Measurements from ENCODE around the gene JAK3.
"Not testable (repeated sequence)": the region's sequence is repeated elsewhere in the genome, so short reads cannot be mapped to it uniquely, and the experiment has no call there.

The JAK3 gene

GRCh38 chr19:17847538-17848366 lies at the start of gene JAK3:
Gene JAK3, minus strand, starts transcription at chr19:17847982. Its CDS starts 3,565 bp downstream, at chr19:17844417.
- DNase-seq (ENCODE audit: low read depth in 3 of 3) = peak; percentile 82 to 87 (median 85)

GRCh38 chr19:17893766-17894165 lies 46.0 kb upstream of the JAK3 start:
- no peak for DNase-seq (ENCODE audit: low read depth in 3 of 3)

DNA sequence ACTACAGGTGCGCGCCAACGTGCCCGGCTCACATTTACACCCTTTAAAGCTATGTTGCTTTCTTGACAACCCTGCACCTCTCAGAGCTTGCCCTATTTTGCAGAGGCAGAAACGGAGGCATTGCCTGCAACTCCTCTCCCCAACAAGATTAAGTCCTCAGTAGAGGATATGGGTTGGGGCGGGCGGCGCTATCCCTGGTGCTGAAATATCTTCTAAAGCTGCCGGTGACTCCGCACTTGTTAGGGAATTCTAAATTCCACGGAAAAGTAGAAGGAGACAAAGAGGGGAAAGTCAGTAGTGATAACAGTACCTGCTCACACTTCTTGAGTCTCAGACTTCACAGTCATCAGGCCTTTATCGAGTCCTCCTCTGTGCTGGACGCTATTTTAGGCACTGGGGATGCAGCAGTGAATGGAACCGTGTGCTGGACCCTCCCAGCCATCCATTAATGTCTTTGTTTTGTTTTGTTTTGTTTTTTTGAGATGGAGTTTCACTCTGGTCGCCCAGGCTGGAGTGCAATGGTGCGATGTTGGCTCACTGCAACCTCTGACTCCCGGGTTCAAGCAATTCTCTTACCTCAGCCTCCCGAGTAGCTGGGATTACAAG lies 41.9 kb upstream of the JAK3 start:
- DNase-seq (ENCODE audit: low read depth in 3 of 3) = no peak

DNA sequence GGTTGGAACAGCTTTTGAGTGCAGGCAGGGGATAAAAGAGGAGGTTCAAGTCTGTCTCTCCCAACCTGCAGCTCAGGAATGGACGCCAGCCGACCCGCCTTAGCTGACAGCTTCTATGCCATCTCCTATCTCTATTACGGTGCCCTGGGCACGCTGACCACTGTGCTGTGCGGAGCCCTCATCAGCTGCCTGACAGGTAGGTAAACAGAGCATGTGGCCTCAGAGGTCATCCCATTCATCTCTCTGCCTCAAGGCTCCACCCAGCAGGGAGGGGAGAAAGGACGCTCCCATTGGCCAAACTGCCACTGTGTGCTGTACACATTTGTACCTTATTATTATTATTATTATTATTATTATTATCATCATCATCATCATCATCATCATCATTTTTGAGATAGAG lies 40.5 kb upstream of the JAK3 start:
- DNase-seq (ENCODE audit: low read depth in 3 of 3) = no peak

- DNase-seq (ENCODE audit: low read depth in 3 of 3) = not testable (repeated sequence)
These were observed 39.4 kb upstream of the JAK3 start for GRCh38 chr19:17887221-17887620.

DNA sequence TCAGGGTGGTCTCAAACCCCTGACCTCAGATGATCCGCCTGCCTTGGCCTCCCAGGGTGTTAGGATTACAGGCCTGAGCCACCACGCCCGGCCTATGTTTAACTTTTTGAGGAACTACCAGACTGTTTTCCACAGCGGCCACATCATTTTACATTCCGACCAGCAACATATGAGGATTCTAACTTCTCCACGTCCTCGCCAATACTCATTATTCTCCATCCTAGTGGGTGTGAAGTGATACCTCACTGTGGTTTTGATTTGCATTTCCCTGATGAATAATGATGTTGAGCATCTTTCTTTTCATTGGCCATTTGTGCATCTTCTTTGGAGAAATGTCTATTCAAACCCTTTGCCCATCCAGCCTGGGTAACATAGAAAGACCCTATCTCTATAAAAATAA lies 38.7 kb upstream of the JAK3 start:
- no peak for DNase-seq (ENCODE audit: low read depth in 3 of 3)

- no peak for DNase-seq (ENCODE audit: low read depth in 3 of 3)
These were observed 36.0 kb upstream of the JAK3 start for GRCh38 chr19:17883627-17884410.

- no peak for DNase-seq (ENCODE audit: low read depth in 3 of 3)
These were observed 33.9 kb upstream of the JAK3 start for GRCh38 chr19:17881701-17882100.

- no peak for DNase-seq (ENCODE audit: low read depth in 3 of 3)
These were observed 31.7 kb upstream of the JAK3 start for GRCh38 chr19:17879466-17879865.

DNA sequence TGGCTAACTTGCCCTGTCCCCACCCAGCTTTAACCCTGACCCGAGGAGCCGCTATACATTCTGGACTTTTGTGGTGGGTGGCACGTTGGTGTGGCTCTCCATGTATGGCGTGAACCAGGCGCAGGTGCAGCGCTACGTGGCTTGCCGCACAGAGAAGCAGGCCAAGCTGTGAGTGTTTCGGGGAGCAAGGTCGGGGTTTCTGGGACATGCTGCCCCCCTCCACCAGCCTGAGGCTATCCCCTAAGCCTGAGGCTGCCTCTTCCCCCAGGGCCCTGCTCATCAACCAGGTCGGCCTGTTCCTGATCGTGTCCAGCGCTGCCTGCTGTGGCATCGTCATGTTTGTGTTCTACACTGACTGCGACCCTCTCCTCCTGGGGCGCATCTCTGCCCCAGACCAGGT lies 29.9 kb upstream of the JAK3 start:
- no peak for DNase-seq (ENCODE audit: low read depth in 3 of 3)

GRCh38 chr19:17874758-17875135 lies 27.0 kb upstream of the JAK3 start:
- no peak for DNase-seq (ENCODE audit: low read depth in 3 of 3)

DNA sequence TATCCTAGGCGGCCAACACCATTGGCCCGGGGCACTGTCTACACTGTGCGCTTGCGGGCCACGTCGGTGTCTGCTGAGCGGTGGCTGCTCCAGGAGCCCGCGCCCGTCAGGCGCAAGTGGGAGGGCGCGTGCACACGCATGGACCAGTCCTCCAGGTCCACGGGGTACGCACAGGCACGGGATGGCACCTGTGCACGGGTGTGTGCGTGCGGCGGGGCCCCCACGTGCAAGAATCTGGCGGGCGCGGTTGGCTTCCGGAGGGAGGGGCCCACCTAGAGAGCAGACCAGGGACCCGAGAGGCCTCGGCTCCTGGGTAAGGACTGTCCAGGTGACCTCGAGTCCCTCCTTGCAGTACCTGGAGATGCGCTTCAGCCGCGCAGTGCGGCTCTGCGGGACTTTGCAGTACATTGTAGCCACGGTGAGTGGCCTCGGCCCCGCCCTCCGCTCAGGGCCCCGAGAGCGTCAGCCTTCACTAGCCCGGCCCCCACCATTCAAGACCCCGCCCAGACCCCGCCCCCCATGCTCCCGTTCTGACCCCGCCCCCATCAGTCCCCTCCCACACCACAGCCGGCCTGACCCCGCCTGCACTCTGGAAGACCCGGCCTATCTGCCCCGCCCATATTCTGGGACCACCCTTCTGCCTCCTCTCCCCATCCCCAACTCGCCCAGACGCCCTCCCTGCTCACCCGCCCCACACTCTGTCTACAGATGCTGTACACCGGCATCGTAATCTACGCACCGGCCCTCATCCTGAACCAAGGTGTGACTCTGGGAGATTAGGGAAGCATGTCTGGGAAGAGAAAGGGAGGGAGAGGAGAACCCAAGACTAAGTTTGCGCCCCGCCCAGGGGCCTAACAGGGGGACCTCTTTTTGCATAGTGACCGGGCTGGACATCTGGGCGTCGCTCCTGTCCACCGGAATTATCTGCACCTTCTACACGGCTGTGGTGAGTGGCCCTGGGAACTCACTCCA lies 26.3 kb upstream of the JAK3 start:
- peak; percentile 52 to 82 (median 62) for DNase-seq (ENCODE audit: low read depth in 3 of 3)

DNA sequence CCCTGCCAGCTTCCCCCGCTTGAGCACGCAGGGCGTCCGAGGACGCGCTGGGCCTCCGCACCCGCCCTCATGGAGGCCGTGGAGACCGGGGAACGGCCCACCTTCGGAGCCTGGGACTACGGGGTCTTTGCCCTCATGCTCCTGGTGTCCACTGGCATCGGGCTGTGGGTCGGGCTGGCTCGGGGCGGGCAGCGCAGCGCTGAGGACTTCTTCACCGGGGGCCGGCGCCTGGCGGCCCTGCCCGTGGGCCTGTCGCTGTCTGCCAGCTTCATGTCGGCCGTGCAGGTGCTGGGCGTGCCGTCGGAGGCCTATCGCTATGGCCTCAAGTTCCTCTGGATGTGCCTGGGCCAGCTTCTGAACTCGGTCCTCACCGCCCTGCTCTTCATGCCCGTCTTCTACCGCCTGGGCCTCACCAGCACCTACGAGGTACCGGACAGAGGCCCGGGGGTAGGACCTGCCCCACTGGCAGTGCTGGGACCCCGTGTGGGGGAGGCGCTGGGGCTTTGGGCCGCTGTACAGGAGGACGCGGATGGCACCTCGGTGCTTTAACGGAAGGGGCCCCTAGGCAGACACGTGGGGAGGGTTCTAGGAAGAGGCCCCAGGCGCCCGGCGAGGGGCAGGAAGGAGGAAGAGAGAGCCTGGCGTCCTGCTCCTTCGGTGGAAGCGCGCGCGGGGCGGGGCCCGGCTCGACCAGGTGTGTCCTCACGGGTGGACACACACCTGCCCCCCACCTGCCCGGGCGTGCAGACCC lies 24.6 kb upstream of the JAK3 start:
- DNase-seq (ENCODE audit: low read depth in 3 of 3) = peak in 1 of 3 donors; percentile 57

DNA sequence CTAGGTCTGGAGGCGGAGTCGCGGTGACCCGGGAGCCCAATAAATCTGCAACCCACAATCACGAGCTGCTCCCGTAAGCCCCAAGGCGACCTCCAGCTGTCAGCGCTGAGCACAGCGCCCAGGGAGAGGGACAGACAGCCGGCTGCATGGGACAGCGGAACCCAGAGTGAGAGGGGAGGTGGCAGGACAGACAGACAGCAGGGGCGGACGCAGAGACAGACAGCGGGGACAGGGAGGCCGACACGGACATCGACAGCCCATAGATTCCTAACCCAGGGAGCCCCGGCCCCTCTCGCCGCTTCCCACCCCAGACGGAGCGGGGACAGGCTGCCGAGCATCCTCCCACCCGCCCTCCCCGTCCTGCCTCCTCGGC lies 24.1 kb upstream of the JAK3 start, which contains the start of gene SLC5A5:
SLC5A5 (plus strand) TSS at position 68 of the 373 bp plus-strand sequence. CDS start 375 bp downstream, outside the sequence.
- no peak for DNase-seq (ENCODE audit: low read depth in 3 of 3)

- no peak for DNase-seq (ENCODE audit: low read depth in 3 of 3)
These were observed 23.5 kb upstream of the JAK3 start for GRCh38 chr19:17871032-17871877.

DNA sequence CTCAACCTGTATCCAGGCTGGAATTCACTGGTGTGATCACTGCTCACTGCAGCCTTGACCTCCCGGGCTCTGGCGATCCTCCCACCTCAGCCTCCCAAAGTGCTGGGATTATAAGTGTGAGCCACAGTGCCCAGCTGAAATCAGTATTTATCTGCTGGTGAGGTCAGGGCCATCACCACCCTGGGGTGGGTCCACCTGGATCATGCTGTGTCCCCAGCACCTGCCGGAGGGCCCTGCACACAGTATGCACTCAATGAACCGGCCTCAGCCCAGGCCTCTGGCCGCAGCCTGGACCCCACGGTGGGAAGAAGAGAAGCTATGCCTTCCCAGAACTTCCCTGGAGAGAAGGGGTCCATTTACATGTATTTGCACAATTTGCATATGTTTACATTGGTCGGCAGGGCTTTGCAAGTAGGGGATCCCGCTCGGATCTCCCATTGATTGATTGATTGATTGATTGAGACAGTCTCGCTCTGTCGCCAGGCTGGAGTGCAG lies 21.4 kb upstream of the JAK3 start:
- no peak for DNase-seq (ENCODE audit: low read depth in 3 of 3)

GRCh38 chr19:17868669-17869068 lies 20.9 kb upstream of the JAK3 start:
- no peak for DNase-seq (ENCODE audit: low read depth in 3 of 3)

DNA sequence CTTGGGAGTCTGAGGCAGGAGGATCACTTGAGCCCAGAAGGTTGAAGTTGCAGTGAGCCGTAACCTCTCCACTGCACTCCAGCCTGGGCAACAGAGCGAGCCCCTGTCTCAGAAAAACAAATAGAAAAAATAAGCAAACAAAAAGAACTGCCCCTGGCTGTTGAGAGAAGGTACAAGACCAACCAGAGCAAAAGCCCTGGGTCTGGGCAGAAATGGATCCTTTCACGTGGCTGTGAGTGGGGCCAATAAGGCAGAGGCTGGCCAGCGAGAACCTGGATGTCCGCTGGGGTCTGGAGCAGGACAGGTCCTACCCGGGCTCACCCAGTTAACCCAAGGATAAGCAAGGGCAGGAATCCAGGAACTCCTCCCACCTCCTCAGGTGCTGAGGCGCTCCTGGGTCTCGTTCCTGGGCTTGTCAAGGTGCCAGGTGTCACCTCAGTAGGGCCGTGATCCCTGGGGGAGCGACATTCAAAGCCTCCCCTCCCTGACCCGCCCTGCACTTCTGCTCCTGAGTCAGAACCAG lies 19.2 kb upstream of the JAK3 start:
- DNase-seq (ENCODE audit: low read depth in 3 of 3) = no peak

DNA sequence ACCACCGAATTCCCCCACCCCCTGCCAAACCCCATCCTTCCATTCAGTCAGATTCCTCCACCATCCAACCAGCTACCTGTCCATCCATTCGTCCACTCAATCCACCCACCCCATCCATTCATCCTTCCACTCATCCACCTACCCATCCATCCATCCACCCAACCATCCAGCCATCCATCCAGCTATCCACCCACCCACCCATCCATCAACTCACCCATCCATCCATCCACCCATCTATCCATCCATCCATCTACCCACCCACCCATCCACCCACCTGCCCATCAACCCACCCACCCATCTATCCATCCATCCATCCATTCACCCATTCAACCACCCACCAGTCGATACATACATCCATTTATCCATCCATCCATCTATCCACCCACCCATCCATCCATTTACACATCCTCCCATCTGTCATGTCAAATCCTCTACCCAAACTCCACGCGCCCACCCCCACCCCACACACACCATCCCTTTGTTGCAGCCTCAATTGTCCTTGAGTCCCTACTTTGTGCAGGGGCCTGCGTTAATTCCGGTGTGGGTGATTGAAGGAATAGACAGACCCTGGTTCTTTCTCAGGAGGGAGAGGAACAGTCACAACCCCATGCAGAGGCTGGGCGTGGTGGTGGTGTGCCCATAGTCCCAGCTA lies 18.7 kb upstream of the JAK3 start:
- DNase-seq (ENCODE audit: low read depth in 3 of 3) = no peak

All from stimulated activated CD4-positive, alpha-beta T cell treated with anti-CD3 and anti-CD28 coated beads, TNF-alpha, amount 100 ng/mL, for 48 hours (primary cell).